Panc1 (cell line): Measurements from ENCODE around the gene C11orf65. TPM values are rescaled to one million over a fixed set of nuclear protein-coding genes. Genes with fewer than 3 reads are reported as not detected.

Experiments used
- ATAC-seq: fragments of 200-7000 bp; cut with Tn5 transposase; 2 replicates; pipeline ENCODE4 v1.9.1; 2020; ENCODE audit warnings: mild to moderate bottlenecking, moderate library complexity
- BruUV-seq: library from RNA; stranded (reverse); fragments of 400-500 nt; replicated peaks from 2 replicates; lab custom pipeline; 2021; lab: Mats Ljungman, UMichigan
- CTCF ChIA-PET: fragments of 300-600 bp; sonication (Branson Sonifier 250); formaldehyde crosslinking; loops from one replicate; lab custom pipeline; 2022; ENCODE audit warnings: antibody characterized with exemption; lab: Charles Lee
- POLR2A ChIA-PET: fragments of 300-600 bp; sonication (Branson Sonifier 250); formaldehyde crosslinking; loops from one replicate; lab custom pipeline; 2022; ENCODE audit warnings: antibody characterized with exemption; lab: Charles Lee
- DNase-seq: peaks from one replicate; pipeline ENCODE4 v3.0.0-alpha.2; 2010; ENCODE audit warnings: low read depth, low spot score
- H3K27ac ChIP-seq: 2 replicates; pipeline ENCODE4 v1.5.1; 2011; ENCODE audit warnings: mild to moderate bottlenecking, low read length, inconsistent platforms
- H3K27me3 ChIP-seq: fragments of 200-500 bp; sonication (Bioruptor generic); 2 replicates; pipeline ENCODE4 v1.6.0; 2014; ENCODE audit warnings: low read length, inconsistent platforms; ENCODE audit not compliant: control insufficient read depth, insufficient read depth
- H3K36me3 ChIP-seq: fragments of 200-500 bp; sonication (Bioruptor generic); 2 replicates; pipeline ENCODE4 v1.5.1; 2014; ENCODE audit warnings: inconsistent platforms, mild to moderate bottlenecking, low read length, moderate library complexity; ENCODE audit not compliant: control insufficient read depth, insufficient read depth
- H3K4me1 ChIP-seq: 2 replicates; pipeline ENCODE4 v1.5.1; 2011; ENCODE audit warnings: inconsistent platforms, mild to moderate bottlenecking, low read length, moderate library complexity; ENCODE audit not compliant: control insufficient read depth, insufficient read depth
- H3K4me3 ChIP-seq, 2 experiments: 2 replicates each; pipeline ENCODE4 v1.5.1; 2011 to 2012; ENCODE audit warnings: low read depth in 2 of 2, low read length in 2 of 2, mild to moderate bottlenecking in 2 of 2, inconsistent platforms in 1 of 2, moderate library complexity in 1 of 2
- H3K9me3 ChIP-seq: fragments of 200-500 bp; sonication (Bioruptor generic); 2 replicates; pipeline ENCODE4 v1.5.1; 2014; ENCODE audit warnings: low read depth, mild to moderate bottlenecking, inconsistent platforms, low read length, moderate library complexity; ENCODE audit not compliant: control insufficient read depth, insufficient read depth
- POLR2AphosphoS5 ChIP-seq: IDR thresholded peaks from 2 replicates; pipeline ENCODE4 v1.6.1; 2012; ENCODE audit warnings: mild to moderate bottlenecking, low read depth, low read length, moderate library complexity
- SIN3A ChIP-seq: IDR thresholded peaks from 2 replicates; pipeline ENCODE4 v1.6.1; 2012; ENCODE audit warnings: low read depth, mild to moderate bottlenecking, low read length, moderate library complexity, borderline replicate concordance; ENCODE audit not compliant: insufficient read depth
- TCF7L2 ChIP-seq: IDR thresholded peaks from 2 replicates; pipeline ENCODE4 v1.6.1; 2011; ENCODE audit warnings: mild to moderate bottlenecking, low read depth, low read length, inconsistent platforms
- in situ Hi-C: cut with HindIII; loops from 2 replicates; pipeline ENCODE4 v1.10.0; 2016; ENCODE audit warnings: low sequenced_read_pairs, low pct_unique_long_range_greater_than_20kb
- intact Hi-C: fragments of 100-400 bp; cut with micrococcal nuclease; formaldehyde crosslinking; loops from one replicate; pipeline ENCODE4 v1.10.0; 2022; ENCODE audit not compliant: unreplicated experiment
- total RNA-seq: library from RNA; stranded (reverse); gene quantifications from one replicate; pipeline ENCODE4 v1.2.1, GENCODE V29; 2021; ENCODE audit not compliant: unreplicated experiment
- TF ChIP-seq, protein P1 (sequence below): fragments of 450-650 bp; IDR thresholded peaks from 2 replicates; pipeline ENCODE4 v1.5.1; 2017; ENCODE audit warnings: mild to moderate bottlenecking
- TF ChIP-seq, protein P2 (sequence below), 2 experiments: IDR thresholded peaks; 2 replicates each; pipeline ENCODE4 v1.6.1; 2011 to 2012; ENCODE audit warnings: low read depth in 2 of 2, control low read depth in 1 of 2, low read length in 1 of 2, mild to moderate bottlenecking in 1 of 2, moderate library complexity in 1 of 2; ENCODE audit not compliant: insufficient read depth in 1 of 2

Gene C11orf65
- total RNA-seq, 1 experiment from 2014 or later: 0.18 TPM

GRCh38 chr11:108364159-108364558 lies 103.2 kb downstream of the C11orf65 start:
- Histone ChIP-seq H3K9me3 (no peaks in the 10 kb centered on the region), H3K36me3 (no peaks in the 10 kb centered on the region; the same call in 1 of the 2 replicates), H3K4me3 (no peak overlapping the region), H3K4me1 (no peaks in the 10 kb centered on the region), H3K27me3 (no peaks in the 10 kb centered on the region), H3K27ac (no peak overlapping the region)
- ATAC-seq: no peak
- DNase-seq: no peak
- TF ChIP-seq SIN3A (no peak), POLR2AphosphoS5 (no peak), TCF7L2 (no peak)
- TF ChIP-seq, protein P1, sequence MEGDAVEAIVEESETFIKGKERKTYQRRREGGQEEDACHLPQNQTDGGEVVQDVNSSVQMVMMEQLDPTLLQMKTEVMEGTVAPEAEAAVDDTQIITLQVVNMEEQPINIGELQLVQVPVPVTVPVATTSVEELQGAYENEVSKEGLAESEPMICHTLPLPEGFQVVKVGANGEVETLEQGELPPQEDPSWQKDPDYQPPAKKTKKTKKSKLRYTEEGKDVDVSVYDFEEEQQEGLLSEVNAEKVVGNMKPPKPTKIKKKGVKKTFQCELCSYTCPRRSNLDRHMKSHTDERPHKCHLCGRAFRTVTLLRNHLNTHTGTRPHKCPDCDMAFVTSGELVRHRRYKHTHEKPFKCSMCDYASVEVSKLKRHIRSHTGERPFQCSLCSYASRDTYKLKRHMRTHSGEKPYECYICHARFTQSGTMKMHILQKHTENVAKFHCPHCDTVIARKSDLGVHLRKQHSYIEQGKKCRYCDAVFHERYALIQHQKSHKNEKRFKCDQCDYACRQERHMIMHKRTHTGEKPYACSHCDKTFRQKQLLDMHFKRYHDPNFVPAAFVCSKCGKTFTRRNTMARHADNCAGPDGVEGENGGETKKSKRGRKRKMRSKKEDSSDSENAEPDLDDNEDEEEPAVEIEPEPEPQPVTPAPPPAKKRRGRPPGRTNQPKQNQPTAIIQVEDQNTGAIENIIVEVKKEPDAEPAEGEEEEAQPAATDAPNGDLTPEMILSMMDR: no peak
- TF ChIP-seq, protein P2, sequence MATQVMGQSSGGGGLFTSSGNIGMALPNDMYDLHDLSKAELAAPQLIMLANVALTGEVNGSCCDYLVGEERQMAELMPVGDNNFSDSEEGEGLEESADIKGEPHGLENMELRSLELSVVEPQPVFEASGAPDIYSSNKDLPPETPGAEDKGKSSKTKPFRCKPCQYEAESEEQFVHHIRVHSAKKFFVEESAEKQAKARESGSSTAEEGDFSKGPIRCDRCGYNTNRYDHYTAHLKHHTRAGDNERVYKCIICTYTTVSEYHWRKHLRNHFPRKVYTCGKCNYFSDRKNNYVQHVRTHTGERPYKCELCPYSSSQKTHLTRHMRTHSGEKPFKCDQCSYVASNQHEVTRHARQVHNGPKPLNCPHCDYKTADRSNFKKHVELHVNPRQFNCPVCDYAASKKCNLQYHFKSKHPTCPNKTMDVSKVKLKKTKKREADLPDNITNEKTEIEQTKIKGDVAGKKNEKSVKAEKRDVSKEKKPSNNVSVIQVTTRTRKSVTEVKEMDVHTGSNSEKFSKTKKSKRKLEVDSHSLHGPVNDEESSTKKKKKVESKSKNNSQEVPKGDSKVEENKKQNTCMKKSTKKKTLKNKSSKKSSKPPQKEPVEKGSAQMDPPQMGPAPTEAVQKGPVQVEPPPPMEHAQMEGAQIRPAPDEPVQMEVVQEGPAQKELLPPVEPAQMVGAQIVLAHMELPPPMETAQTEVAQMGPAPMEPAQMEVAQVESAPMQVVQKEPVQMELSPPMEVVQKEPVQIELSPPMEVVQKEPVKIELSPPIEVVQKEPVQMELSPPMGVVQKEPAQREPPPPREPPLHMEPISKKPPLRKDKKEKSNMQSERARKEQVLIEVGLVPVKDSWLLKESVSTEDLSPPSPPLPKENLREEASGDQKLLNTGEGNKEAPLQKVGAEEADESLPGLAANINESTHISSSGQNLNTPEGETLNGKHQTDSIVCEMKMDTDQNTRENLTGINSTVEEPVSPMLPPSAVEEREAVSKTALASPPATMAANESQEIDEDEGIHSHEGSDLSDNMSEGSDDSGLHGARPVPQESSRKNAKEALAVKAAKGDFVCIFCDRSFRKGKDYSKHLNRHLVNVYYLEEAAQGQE (IDR thresholded peaks at IDR 0.05; ENCODE audit: insufficient read depth in 1 of 2, low read depth in 2 of 2, low read length in 1 of 2): no peak
- POLR2A ChIA-PET: no interaction called here
- intact Hi-C loops (no loop called here), in situ Hi-C loops (no loop called here)
- BruUV-seq: no TSS peak
- CTCF ChIA-PET: no interaction called here

DNA sequence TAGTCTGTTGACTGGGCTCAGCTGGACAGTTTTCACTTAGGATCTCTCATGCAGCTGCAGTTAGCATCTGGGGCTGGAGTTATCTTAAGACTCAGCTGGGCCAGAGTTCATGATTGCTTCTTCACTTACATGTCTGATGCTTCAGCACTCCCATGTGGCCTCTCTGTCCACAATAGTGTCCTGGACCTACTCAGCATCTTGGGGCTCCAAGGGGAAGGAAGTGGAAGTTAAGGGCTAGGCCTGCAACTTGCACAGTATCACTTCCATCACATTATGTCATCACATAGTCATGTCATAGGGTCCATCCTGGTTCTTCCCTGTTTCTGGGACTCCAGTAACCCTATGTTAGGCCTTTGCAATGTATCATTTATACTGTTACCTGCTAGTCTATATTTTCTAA lies 115.9 kb downstream of the C11orf65 start:
- CTCF ChIA-PET: no interaction called here
- no peak for TF ChIP-seq SIN3A
- TF ChIP-seq, protein P1: no peak
- TF ChIP-seq POLR2AphosphoS5: no peak
- TF ChIP-seq, protein P2 (IDR thresholded peaks at IDR 0.05; ENCODE audit: insufficient read depth in 1 of 2, low read depth in 2 of 2, low read length in 1 of 2): no peak
- no peak for TF ChIP-seq TCF7L2
- ATAC-seq: no peak
- peaks cover 28% of the 10 kb centered on the region; the same call in 1 of the 2 replicates for H3K36me3 ChIP-seq
- no peaks in the 10 kb centered on the region for H3K9me3 ChIP-seq
- no peaks in the 10 kb centered on the region for H3K4me1 ChIP-seq
- BruUV-seq: no TSS peak
- no peak for DNase-seq
- no peak overlapping the region for H3K4me3 ChIP-seq
- POLR2A ChIA-PET: no interaction called here
- no peak overlapping the region for H3K27ac ChIP-seq
- intact Hi-C loops: no loop called here
- H3K27me3 ChIP-seq: no peaks in the 10 kb centered on the region
- in situ Hi-C loops: no loop called here
